ENCODE results near the gene HRCT1.

The HRCT1 gene

DNA sequence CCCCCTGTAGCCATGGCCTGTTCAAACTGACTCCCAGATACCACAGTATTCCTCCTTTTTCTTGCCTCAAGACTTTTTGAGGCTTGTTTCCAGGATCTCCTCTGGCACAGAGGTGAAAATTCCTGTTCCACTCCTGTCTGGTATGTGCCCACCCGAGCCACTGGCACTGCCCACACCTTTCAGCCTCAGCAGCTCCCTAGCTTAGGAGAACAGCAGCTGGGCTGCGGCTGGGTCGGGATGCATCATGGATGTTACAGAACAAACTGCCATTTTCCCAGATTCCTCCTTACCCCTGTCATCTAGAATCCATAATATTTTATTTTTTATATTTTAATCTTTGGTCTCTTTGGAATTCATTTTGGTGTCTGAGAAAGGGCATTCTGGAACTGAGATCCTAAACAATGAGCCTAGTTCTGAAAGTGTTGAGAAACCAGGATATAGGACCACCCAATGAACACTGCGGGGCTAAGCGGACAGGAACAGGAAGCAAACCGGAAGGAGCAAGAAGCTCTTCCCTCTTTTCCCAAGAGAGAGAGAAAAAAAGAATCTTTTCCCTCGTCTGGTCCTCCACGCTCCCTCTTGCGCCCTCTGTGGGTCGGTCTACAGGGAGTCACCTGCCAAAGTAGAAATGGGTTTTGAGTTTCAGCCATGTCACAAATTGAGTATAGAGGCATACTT is 39.5 kb downstream of the HRCT1 start:
- peak; percentile 31 for DNase-seq

DNA sequence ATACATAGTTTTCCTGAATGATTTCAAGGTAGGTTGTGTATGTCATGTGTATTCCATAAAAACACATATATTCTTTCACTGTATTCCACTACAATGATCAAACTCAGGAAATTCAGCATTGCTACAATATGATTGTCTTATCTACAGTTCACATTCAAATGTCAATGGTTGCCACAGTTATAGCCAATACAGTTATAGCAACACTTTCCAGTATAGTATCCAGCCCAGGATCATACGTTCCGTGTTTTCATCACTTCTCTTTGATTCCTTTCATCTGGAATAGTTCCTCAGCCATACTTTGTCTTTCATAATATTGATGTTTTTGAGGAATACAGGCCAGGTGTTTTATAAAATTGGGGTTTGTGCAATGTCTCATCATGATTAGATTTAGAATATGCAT is 42.4 kb downstream of the HRCT1 start:
- DNase-seq: no peak

DNA sequence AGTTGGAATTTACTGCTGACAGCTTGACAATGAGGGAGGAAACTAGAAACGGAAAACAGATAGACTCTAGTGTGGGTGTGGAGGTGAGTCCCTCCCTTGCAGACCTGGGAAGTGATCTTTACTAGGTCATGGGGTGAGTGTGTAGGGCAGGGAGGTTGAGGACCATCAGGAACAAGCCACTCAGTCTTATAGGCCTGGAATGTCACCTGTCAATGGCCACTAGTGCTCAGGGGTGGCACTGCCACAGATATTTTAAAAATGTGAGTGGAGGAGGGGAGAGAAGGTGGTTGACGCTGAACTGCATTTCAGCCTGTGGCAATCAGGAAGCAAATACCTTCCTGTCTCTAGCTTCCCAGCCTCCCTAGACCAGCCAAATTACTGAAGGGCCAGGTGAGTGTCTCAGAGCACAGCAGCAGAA is 42.9 kb downstream of the HRCT1 start:
- DNase-seq: no peak

DNA sequence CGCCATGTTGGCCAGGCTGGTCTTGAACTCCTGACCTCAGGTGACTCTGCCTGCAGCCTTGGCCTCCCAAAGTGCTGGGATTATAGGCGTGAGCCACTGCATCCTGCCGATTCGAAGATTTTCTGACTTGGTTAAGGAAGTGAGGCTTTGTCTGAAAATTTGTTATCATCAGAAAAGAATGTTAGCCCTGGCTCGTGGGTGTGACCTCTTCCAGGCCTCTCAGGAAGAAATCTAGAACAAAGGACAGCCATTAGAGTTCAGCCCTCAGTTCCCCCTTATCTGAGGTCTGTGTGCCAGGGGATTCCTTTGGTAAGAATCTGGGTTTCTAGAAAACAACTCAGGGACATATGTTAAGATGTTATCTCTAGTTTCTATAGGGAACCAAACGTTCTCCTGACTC is 45.7 kb downstream of the HRCT1 start:
- DNase-seq: no peak

DNA sequence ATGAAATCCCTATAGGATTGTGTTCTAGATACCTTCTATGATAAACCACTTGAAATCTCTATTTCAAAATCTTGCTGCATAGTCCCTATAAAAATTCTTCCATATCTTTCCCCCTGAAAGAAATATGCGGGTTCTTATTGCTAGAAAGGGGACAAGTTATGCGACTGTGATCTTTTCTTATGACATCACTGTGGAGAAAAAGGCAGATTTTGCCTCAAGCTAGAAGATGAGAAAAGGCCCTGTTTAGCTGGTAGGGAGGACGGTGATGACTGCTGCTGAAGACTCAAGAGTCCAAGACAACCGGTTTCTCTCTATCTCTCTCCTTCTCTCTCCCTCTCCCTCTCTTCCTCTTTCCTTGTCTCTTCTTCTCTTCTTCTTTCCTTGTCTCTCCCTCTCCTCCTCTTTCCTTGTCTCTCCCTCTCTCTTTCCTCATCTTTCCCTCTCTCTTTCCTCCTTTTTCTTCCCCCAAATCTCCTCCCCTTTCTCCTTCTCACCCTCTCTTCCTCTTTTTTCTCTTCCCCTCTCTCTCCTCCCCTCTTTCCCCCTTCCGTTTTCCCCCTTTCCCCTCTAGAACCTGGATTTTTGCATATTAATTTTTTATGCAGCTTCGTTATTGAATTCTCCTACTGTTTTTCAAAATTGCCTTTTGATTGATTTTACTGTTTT is 46.7 kb downstream of the HRCT1 start:
- DNase-seq: no peak

DNA sequence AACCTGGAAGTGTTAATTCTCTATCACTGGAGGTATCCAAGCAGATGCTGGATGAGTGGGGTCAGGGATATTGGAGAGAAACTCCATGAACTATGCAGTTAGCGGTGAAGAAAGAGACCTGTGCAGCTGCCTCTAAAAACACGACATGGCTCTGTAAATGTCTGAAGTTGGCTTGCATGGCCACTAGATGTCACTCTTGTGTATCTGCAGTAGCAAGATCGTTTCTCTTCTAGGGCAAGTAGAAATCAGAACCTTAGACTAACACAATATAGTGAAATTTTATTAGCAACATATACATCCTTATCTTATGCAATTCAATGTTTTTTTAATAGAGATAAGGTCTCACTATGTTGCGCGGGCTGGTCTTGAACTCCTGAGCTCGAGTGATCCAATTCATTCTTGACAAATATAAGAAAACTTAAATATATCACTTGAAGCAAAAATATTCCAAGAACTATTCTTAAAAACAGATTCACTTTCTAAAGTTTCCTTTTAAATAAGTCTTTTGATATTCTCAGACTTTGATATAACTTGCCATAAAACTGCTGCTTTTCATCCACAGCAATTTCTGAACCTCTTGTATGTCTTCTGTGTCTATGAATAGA is 49.0 kb downstream of the HRCT1 start:
- DNase-seq: no peak

DNA sequence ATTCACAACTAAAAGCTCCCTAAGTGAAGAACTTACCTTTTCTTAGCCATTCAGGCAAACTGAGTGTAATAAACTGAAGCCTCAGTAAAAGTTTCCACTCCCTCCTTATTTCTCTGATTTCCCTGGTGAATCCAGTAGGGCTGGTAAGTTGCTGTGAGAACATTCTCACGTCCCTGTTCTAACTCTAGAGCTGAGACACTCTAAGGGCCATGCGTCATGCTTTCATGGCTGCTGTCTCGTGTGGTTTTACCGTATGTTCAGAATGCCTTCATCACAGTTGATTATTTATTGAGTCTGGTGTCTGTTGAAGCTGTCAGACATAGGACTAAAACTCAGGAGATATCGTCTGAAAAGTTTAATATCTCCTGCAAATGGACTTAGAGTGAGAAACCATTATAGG is 50.6 kb downstream of the HRCT1 start:
- no peak for DNase-seq
